Hepatocyte (in vitro differentiated cells): ENCODE data around the gene CRK. TPM values are rescaled to one million over a fixed set of nuclear protein-coding genes. Genes with fewer than 3 reads are reported as not detected.
A peak's percentile ranks its signal among the peaks of the same experiment; 100 is the strongest.

Experiments
- DNase-seq: peaks from one replicate; pipeline ENCODE4 v3.0.0-alpha.2; 2016; ENCODE audit warnings: low spot score
- H2AFZ ChIP-seq: fragments of 200-600 bp; sonication (generic); 2 replicates; pipeline ENCODE4 v1.6.0; 2016; ENCODE audit warnings: antibody characterized with exemption, mild to moderate bottlenecking
- H3K27ac ChIP-seq: fragments of 200-600 bp; sonication (generic); 2 replicates; pipeline ENCODE4 v1.5.1; 2016; ENCODE audit warnings: mild to moderate bottlenecking
- H3K27me3 ChIP-seq: fragments of 200-600 bp; sonication (generic); 2 replicates; pipeline ENCODE4 v1.6.1; 2016
- H3K36me3 ChIP-seq: fragments of 200-600 bp; sonication (generic); replicated peaks from 2 replicates; pipeline ENCODE4 v1.5.1; 2016; ENCODE audit warnings: low read depth; ENCODE audit not compliant: insufficient read depth
- H3K4me1 ChIP-seq: fragments of 200-600 bp; sonication (generic); 2 replicates; pipeline ENCODE4 v1.5.1; 2016; ENCODE audit warnings: mild to moderate bottlenecking, moderate library complexity; ENCODE audit not compliant: insufficient read depth
- H3K4me2 ChIP-seq: fragments of 200-600 bp; sonication (generic); 2 replicates; pipeline ENCODE4 v1.6.0; 2016
- H3K4me3 ChIP-seq: fragments of 200-600 bp; sonication (generic); 2 replicates; pipeline ENCODE4 v1.5.1; 2016; ENCODE audit warnings: mild to moderate bottlenecking
- H3K79me2 ChIP-seq: fragments of 200-600 bp; sonication (generic); 2 replicates; pipeline ENCODE4 v1.6.0; 2017; ENCODE audit warnings: mild to moderate bottlenecking
- H3K9me2 ChIP-seq: fragments of 200-600 bp; sonication (generic); replicated peaks from 2 replicates; pipeline ENCODE4 v1.6.0; 2017; ENCODE audit warnings: mild to moderate bottlenecking; ENCODE audit not compliant: insufficient read depth
- H3K9me3 ChIP-seq: fragments of 200-600 bp; sonication (generic); 2 replicates; pipeline ENCODE4 v1.5.1; 2016; ENCODE audit warnings: low read depth, mild to moderate bottlenecking
- H4K20me1 ChIP-seq: fragments of 200-600 bp; sonication (generic); 2 replicates; pipeline ENCODE4 v1.6.0; 2016; ENCODE audit warnings: mild to moderate bottlenecking; ENCODE audit not compliant: insufficient read depth, poor library complexity, severe bottlenecking
- CTCF ChIP-seq: fragments of 200-600 bp; sonication (generic); IDR thresholded peaks from 2 replicates; pipeline ENCODE4 v1.5.1; 2016; ENCODE audit warnings: antibody characterized with exemption, mild to moderate bottlenecking; ENCODE audit not compliant: poor library complexity
- EZH2 ChIP-seq: fragments of 200-600 bp; sonication (generic); IDR thresholded peaks from 2 replicates; pipeline ENCODE4 v1.6.1; 2016; ENCODE audit warnings: antibody characterized with exemption, mild to moderate bottlenecking, borderline replicate concordance
- EZH2phosphoT487 ChIP-seq: fragments of 200-600 bp; sonication (generic); IDR thresholded peaks from one replicate; pipeline ENCODE4 v1.6.1; 2018; ENCODE audit warnings: antibody characterized with exemption, mild to moderate bottlenecking, low read depth, moderate library complexity; ENCODE audit not compliant: unreplicated experiment, severe bottlenecking
- WGBS: methylation state at CpG from one replicate; pipeline ENCODE4 v1.1.6; 2016; ENCODE audit warnings: low lambda C conversion rate; ENCODE audit errors: missing lambda C conversion rate; 5-methylcytosine and 5-hydroxymethylcytosine counted together
- polyA plus RNA-seq: library from polyadenylated mRNA; unstranded; fragments of >200 nt; fragmentation: Nextera tagmentation; extraction: Ambion mirVana; gene quantifications from 2 replicates; pipeline ENCODE4 v1.2.1, GENCODE V29; 2016
- total RNA-seq: library from RNA; depleted of rRNA; stranded (reverse); fragments of >200 nt; gene quantifications from 2 replicates; pipeline ENCODE4 v1.2.3, GENCODE V29; 2014

Gene CRK
- total and polyA plus RNA-seq, 2 experiments from 2014 or later, result 66.5 to 72.1 TPM

DNA sequence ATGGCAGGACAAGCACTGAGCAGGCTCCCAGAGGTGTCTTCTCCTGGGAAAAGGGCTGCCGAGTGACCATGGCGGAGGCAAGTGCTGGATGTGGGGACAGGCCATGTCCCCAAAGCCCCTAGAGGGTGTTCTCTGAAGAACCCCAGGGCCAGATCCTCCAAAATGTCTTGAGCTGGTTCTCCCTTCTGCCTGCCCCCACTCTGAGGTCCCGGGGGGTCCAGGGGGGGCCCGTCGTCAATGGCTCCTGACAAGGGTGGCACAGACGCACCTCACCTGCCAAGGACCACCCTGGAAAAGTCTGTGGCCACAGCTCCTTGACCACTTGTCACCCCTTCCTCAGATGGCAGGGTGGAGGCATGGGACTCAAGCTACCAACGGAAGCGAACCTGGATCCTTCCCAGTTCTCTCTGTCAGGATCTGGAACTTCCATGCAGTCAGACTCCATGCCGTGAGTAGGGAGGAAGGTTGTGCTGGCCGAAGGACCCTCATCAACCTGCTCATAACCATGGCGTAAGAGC is 38.8 kb upstream of the CRK start:
- Histone ChIP-seq H3K27ac (peak overlapping the region; percentile 46), H4K20me1 (no peaks in the 10 kb centered on the region), H3K4me2 (no peak overlapping the region), H3K9me2 (no peaks in the 10 kb centered on the region), H3K27me3 (no peaks in the 10 kb centered on the region), H3K4me3 (no peak overlapping the region), H3K36me3 (no peaks in the 10 kb centered on the region), H3K79me2 (peaks cover 12% of the 10 kb centered on the region), H3K9me3 (no peaks in the 10 kb centered on the region), H3K4me1 (peaks cover 16% of the 10 kb centered on the region), H2AFZ (no peak overlapping the region)
- DNase-seq, result no peak
- TF ChIP-seq EZH2phosphoT487, result no peak
- TF ChIP-seq CTCF, result no peak
- no peak for TF ChIP-seq EZH2
- WGBS, result 90% methylated on average over 11 of the region's 11 CpGs

DNA sequence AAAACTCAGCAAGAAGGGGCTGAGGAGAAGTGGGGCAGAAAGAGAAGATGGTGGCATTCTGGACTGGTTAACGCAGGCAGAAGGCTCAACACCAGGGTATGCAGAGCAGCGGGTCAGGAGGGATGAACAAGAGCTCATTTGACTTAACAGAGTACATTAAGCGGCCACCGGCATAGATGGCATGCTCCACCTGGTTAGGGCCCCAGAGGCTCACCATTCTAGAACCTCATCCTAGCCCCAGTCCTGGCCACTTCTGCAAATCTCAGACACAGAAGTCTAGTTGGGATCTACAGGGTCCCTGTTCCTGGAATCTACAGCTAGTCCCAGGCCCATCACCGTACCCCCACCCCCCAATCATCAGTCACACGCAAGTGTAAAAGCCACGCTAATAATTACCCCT is 38.2 kb upstream of the CRK start:
- no peak overlapping the region for H3K4me3 ChIP-seq
- H3K27me3 ChIP-seq, result no peaks in the 10 kb centered on the region
- no peaks in the 10 kb centered on the region for H3K9me3 ChIP-seq
- H2AFZ ChIP-seq, result no peak overlapping the region
- TF ChIP-seq CTCF (no peak), EZH2phosphoT487 (no peak), EZH2 (no peak)
- H3K9me2 ChIP-seq, result no peaks in the 10 kb centered on the region
- no peak overlapping the region for H3K4me2 ChIP-seq
- H3K27ac ChIP-seq, result no peak overlapping the region
- WGBS, result 93% methylated on average over 7 of the region's 7 CpGs
- no peaks in the 10 kb centered on the region for H4K20me1 ChIP-seq
- no peaks in the 10 kb centered on the region for H3K36me3 ChIP-seq
- H3K79me2 ChIP-seq, result peaks cover 18% of the 10 kb centered on the region
- no peak for DNase-seq
- H3K4me1 ChIP-seq, result peaks cover 22% of the 10 kb centered on the region

DNA sequence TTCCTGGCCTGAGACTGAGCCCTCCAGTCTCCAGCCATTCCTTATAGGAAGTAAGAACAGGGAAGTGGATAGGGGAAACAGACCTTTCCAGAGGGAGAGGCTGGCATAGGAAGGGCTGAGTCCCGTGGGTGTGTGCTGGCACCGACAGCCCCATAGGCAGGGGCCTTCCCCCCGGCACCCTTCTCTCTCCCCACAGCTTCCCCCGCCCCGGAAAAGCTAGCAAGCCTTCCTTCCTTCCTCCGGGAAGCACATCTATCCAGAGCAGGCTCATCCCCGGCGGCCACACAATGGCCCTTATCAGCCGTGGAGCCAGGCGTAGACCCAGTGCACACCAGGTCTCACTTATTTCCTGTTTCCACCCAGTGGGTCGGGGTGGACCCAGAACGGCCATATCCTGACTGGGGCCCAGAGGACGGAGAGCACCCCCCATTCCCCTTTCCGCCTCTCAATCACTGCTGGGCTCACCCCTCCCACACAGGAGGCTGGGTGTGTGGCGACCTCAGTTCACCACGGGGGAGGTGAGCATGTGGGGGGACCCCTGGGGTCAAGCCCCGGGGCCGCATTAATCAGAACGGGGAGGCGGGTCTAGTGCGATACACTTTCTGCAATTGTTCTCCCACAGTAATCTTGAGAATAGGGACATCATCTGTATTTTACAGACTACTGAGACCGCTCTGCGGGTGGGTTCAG is 37.4 kb upstream of the CRK start:
- Histone ChIP-seq H3K4me2 (peak overlapping the region; percentile 99), H3K9me3 (no peaks in the 10 kb centered on the region), H3K9me2 (no peaks in the 10 kb centered on the region), H3K79me2 (peaks cover 26% of the 10 kb centered on the region), H2AFZ (no peak overlapping the region), H3K4me3 (no peak overlapping the region), H3K4me1 (peaks cover 29% of the 10 kb centered on the region), H3K27me3 (no peaks in the 10 kb centered on the region), H3K36me3 (no peaks in the 10 kb centered on the region), H3K27ac (no peak overlapping the region), H4K20me1 (no peaks in the 10 kb centered on the region)
- WGBS, result 75% methylated on average over 20 of the region's 23 CpGs
- TF ChIP-seq CTCF (no peak), EZH2 (no peak), EZH2phosphoT487 (no peak)
- DNase-seq, result no peak
